ENCODE measurements around the gene MESD. TPM values are rescaled to one million over a fixed set of nuclear protein-coding genes. Genes with fewer than 3 reads are reported as not detected.

MESD gene
- polyA plus RNA-seq, 1 experiment, result 11.0 TPM

DNA sequence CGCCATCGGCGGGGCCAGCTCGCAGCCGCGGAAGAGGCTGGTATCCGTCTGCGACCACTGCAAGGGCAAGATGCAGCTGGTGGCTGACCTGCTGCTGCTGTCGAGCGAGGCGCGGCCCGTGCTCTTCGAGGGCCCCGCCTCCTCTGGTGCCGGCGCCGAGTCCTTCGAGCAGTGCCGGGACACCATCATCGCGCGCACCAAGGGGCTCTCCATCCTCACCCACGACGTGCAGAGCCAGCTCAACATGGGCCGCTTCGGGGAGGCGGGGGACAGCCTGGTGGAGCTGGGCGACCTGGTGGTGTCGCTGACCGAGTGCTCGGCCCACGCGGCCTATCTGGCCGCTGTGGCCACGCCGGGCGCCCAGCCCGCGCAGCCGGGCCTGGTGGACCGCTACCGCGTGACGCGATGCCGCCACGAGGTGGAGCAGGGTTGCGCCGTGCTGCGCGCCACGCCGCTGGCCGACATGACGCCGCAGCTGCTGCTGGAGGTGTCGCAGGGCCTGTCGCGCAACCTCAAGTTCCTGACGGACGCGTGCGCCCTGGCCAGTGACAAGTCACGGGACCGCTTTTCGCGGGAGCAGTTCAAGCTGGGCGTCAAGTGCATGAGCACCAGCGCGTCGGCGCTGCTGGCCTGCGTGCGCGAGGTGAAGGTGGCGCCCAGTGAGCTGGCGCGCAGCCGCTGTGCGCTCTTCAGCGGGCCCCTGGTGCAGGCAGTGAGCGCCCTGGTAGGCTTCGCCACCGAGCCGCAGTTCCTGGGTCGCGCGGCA, 12.9 kb upstream of the MESD start:
- TF ChIP-seq CTCF (IDR thresholded peaks at IDR 0.05; ENCODE audit: insufficient read depth, low read depth, low read length), result no peak
- ChIA-PET CTCF (interaction anchor here (0.9 to 4.3 kb wide), 2 partner anchors 11 to 264 kb away, joined by 3 to 26 read pairs; no protein-coding TSS in a partner anchor), POLR2A (no interaction called here)
- peak overlapping the region; percentile 84 for H3K4me3 ChIP-seq (ENCODE audit: low read depth, low read length)
- H3K36me3 ChIP-seq (ENCODE audit: control insufficient read depth, insufficient read depth, low read length), result peaks cover 8% of the 10 kb centered on the region
- DNase-seq (ENCODE audit: low read depth), result no peak
- no peaks in the 10 kb centered on the region for H3K27me3 ChIP-seq (ENCODE audit: control insufficient read depth, insufficient read depth, low read length)

GRCh38 chr15:81002009-81002330, 12.4 kb upstream of the MESD start:
- no peak for DNase-seq (ENCODE audit: low read depth)
- Histone ChIP-seq H3K27me3 (ENCODE audit: control insufficient read depth, insufficient read depth, low read length) (no peaks in the 10 kb centered on the region), H3K36me3 (ENCODE audit: control insufficient read depth, insufficient read depth, low read length) (peaks cover 8% of the 10 kb centered on the region), H3K4me3 (ENCODE audit: low read depth, low read length) (peak overlapping the region; percentile 84)
- POLR2A ChIA-PET, result no interaction called here
- no peak for TF ChIP-seq CTCF (IDR thresholded peaks at IDR 0.05; ENCODE audit: insufficient read depth, low read depth, low read length)
- CTCF ChIA-PET, result interaction anchor here (0.9 to 4.3 kb wide), 2 partner anchors 11 to 265 kb away, joined by 3 to 26 read pairs; no protein-coding TSS in a partner anchor

DNA sequence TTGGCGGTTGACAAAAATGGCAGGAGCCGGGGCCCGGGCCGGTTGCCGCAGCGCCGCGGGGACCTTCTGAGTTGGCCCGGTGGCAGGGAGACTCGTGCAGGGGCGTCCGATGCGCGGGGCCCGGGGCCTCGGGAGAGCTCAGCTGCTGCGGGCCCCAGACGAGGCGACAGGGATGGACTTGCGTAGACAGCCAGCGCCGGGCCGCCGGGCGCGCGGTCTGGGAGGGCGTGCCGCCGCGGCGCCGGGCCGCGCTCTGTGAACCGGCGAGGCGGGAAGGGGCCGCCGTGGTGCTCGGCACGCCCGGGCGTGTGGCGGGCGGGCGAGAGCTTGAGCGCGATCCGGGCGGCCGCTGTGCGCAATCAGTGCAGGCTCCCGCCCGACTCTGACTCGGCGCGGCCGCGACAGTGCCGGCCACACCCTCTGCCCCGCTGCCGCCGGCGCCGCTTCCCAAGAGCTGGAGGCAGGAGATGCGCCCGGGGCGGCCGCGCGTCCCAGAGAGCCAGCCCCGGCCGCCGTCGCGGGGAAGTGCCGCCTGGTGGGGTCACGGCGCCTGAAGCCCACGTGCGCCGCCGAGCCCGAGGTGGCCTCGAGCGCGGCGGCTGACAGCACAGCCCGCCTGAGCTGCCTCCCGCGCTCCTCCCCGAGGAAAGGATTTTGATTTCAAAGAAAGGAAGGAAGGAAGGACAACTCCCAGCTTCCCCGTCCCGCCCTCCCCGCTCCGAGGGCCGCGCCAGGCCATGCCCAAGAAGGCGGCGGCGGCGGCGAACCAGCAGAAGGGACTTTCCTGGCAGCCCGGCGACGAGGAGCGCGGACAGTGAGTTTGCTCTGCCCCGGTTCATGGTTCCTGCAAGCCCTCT, 11.8 kb upstream of the MESD start:
- ChIA-PET POLR2A (interaction anchor here (0.6 kb wide), 1 partner anchor 258 kb away, joined by 3 read pairs; no protein-coding TSS in a partner anchor), CTCF (interaction anchor here (0.9 to 4.3 kb wide), 3 partner anchors 11 to 265 kb away, joined by 3 to 26 read pairs (median 3); no protein-coding TSS in a partner anchor)
- peaks cover 8% of the 10 kb centered on the region for H3K36me3 ChIP-seq (ENCODE audit: control insufficient read depth, insufficient read depth, low read length)
- no peak for TF ChIP-seq CTCF (IDR thresholded peaks at IDR 0.05; ENCODE audit: insufficient read depth, low read depth, low read length)
- H3K27me3 ChIP-seq (ENCODE audit: control insufficient read depth, insufficient read depth, low read length), result no peaks in the 10 kb centered on the region
- H3K4me3 ChIP-seq (ENCODE audit: low read depth, low read length), result peak overlapping the region; percentile 84
- no peak for DNase-seq (ENCODE audit: low read depth)

DNA sequence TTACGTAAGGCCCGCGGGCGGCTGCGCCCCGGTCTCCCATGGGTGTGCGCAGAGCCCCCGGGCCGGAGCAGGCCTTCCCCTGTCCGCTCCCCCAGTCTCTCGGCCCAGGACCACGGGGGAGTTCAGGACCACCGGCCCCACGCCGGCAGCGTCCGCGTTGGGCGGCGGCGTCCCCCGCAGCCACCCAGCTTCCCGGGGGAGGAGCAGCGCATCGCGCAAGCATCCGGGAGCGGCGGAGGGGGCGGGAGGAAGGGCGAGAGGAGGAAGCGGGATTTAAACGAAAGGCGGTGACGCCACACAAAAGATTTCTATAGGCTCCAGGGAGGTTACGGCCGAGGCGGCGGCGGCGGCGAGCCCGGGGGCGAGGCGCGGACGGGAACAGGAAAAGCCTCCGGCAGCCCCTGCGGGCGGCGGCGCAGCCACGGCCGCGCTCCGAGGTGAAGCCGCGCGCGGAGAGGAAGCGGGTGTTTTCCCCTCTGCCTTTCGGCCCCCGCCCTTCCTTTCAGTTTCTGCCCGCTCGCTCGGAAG, 11.1 kb upstream of the MESD start, which contains the start of gene TLNRD1:
TSS of gene TLNRD1 (plus strand) at position 300 of the 528 bp plus-strand sequence. CDS start 1,349 bp downstream, outside the sequence.
- CTCF ChIA-PET, result interaction anchor here (1.0 to 4.3 kb wide), 2 partner anchors 10 to 266 kb away, joined by 3 to 26 read pairs; no protein-coding TSS in a partner anchor
- Histone ChIP-seq H3K4me3 (ENCODE audit: low read depth, low read length) (peak within 1 kb of the TSS; percentile 84), H3K36me3 (ENCODE audit: control insufficient read depth, insufficient read depth, low read length) (peaks cover 8% of the 10 kb centered on the region), H3K27me3 (ENCODE audit: control insufficient read depth, insufficient read depth, low read length) (no peaks in the 10 kb centered on the region)
- DNase-seq (ENCODE audit: low read depth), result peak; percentile 46
- POLR2A ChIA-PET, result interaction anchor here (0.7 kb wide), 1 partner anchor 18 kb away, joined by 7 read pairs; no protein-coding TSS in a partner anchor
- no peak for TF ChIP-seq CTCF (IDR thresholded peaks at IDR 0.05; ENCODE audit: insufficient read depth, low read depth, low read length)

All from BJ (cell line).